HepG2 (cell line): Measurements from ENCODE around the gene HEATR1. TPM values are rescaled to one million over a fixed set of nuclear protein-coding genes. Genes with fewer than 3 reads are reported as not detected.

Experiments used
- ARID4A ChIP-seq: sonication (generic); formaldehyde crosslinking; IDR thresholded peaks from 2 replicates; pipeline ENCODE4 v1.5.0; 2020; ENCODE audit warnings: mild to moderate bottlenecking, missing genetic modification reagents, borderline replicate concordance
- DMTF1 ChIP-seq: sonication (generic); formaldehyde crosslinking; IDR thresholded peaks from 2 replicates; pipeline ENCODE4 v1.4.0; 2020; ENCODE audit warnings: mild to moderate bottlenecking, missing genetic modification reagents
- DNMT3B ChIP-seq: conservative IDR thresholded peaks from 2 replicates; pipeline ENCODE4 v1.6.1; 2016; ENCODE audit warnings: missing biosample characterization, control low read depth
- HIVEP1 ChIP-seq: sonication (generic); formaldehyde crosslinking; IDR thresholded peaks from 2 replicates; pipeline ENCODE4 v1.4.0; 2020; ENCODE audit warnings: mild to moderate bottlenecking, missing genetic modification reagents
- MYPOP ChIP-seq: sonication (generic); formaldehyde crosslinking; IDR thresholded peaks from 2 replicates; pipeline ENCODE4 v1.8.1; 2023; ENCODE audit warnings: mild to moderate bottlenecking, moderate library complexity, missing genetic modification reagents
- NBN ChIP-seq: fragments of 450-650 bp; conservative IDR thresholded peaks from 2 replicates; pipeline ENCODE4 v1.6.1; 2017
- NPAS2 ChIP-seq: sonication (generic); formaldehyde crosslinking; IDR thresholded peaks from 2 replicates; pipeline ENCODE4 v1.8.0; 2022; ENCODE audit warnings: mild to moderate bottlenecking, missing genetic modification reagents, borderline replicate concordance
- NR2F1 ChIP-seq, 2 experiments: fragments of 450-650 bp in 1 of 2; formaldehyde crosslinking in 1 of 2; IDR thresholded peaks; 2 replicates each; pipeline versions ENCODE4 v1.5.0 to v1.6.1; 2016 to 2020; ENCODE audit warnings: mild to moderate bottlenecking in 1 of 2, missing compliant biosample characterization in 1 of 2, missing genetic modification reagents in 1 of 2, moderate library complexity in 1 of 2
- POGK ChIP-seq: sonication (generic); formaldehyde crosslinking; conservative IDR thresholded peaks from 2 replicates; pipeline ENCODE4 v1.8.0; 2022; ENCODE audit warnings: mild to moderate bottlenecking, moderate library complexity, missing genetic modification reagents
- RBM22 ChIP-seq: fragments of 200-400 bp; formaldehyde crosslinking; optimal IDR thresholded peaks from 2 replicates; pipeline ENCODE3; 2017; ENCODE audit warnings: mild to moderate bottlenecking, low read length, moderate library complexity
- ZNF235 ChIP-seq: sonication (generic); formaldehyde crosslinking; IDR thresholded peaks from 2 replicates; pipeline ENCODE4 v1.8.1; 2023; ENCODE audit warnings: mild to moderate bottlenecking, missing genetic modification reagents, borderline replicate concordance
- ZNF362 ChIP-seq: sonication (generic); formaldehyde crosslinking; IDR thresholded peaks from 2 replicates; pipeline ENCODE4 v1.4.0; 2020; ENCODE audit warnings: missing genetic modification reagents, mild to moderate bottlenecking, borderline replicate concordance
- ZNF432 ChIP-seq: sonication (generic); formaldehyde crosslinking; IDR thresholded peaks from 2 replicates; pipeline ENCODE4 v1.5.0; 2020; ENCODE audit warnings: missing genetic modification reagents, mild to moderate bottlenecking, borderline replicate concordance
- ZNF441 ChIP-seq: sonication (generic); formaldehyde crosslinking; IDR thresholded peaks from 2 replicates; pipeline ENCODE4 v1.7.0; 2021; ENCODE audit warnings: missing genetic modification reagents, borderline replicate concordance
- polyA plus RNA-seq, 8 experiments: library from polyadenylated mRNA; depleted of rRNA in 3 of 8; stranded (reverse) in 7 of 8; unstranded in 1 of 8; fragments of >200 nt; fragmentation: Illumina TruSeq in 4 of 8; extraction: Trizol in 4 of 8; gene quantifications; 2 replicates each; pipeline versions ENCODE4 v1.2.1 to v1.2.3, GENCODE V29; 2011 to 2016; ENCODE audit warnings: low read depth in 4 of 8, missing spikeins in 1 of 8, mixed read lengths in 1 of 8; ENCODE audit not compliant: insufficient read depth in 1 of 8
- total RNA-seq, 5 experiments: library from RNA; depleted of rRNA; stranded (reverse); fragments of >200 nt; fragmentation: Illumina TruSeq; extraction: Trizol; gene quantifications; 2 replicates each; pipeline ENCODE4 v1.2.3, GENCODE V29; 2016; ENCODE audit warnings: low read depth in 1 of 5

HEATR1 gene
- total and polyA plus RNA-seq, 2 of the 13 experiments (the other 11 are each of a cell fraction or from before 2014, with no cell fraction given): 10.2 to 45.8 TPM

GRCh38 chr1:236524142-236524894 lies 80.0 kb downstream of the HEATR1 start (continued):
- 0 out of 2 replicates have a peak, but pooled peaks have one; percentile 9 for TF ChIP-seq MYPOP (CRISPR knock-in tag)
- TF ChIP-seq NR2F1 (CRISPR knock-in tag; IDR thresholded peaks at IDR 0.05): no peak
- TF ChIP-seq ZNF362 (CRISPR knock-in tag): no peak
- TF ChIP-seq DMTF1: no peak
- no peak for TF ChIP-seq HIVEP1 (CRISPR knock-in tag)
- peak; percentile 73; the same call in 1 of the 2 replicates for TF ChIP-seq ZNF235 (CRISPR knock-in tag)
- no peak for TF ChIP-seq NBN
- TF ChIP-seq DNMT3B: no peak
- no peak for TF ChIP-seq NPAS2 (CRISPR knock-in tag)
- 0 out of 2 replicates have a peak, but pooled peaks have one; percentile 20 for TF ChIP-seq POGK
- TF ChIP-seq RBM22: no peak
- no peak for TF ChIP-seq ZNF432 (CRISPR knock-in tag)
- TF ChIP-seq ARID4A (CRISPR knock-in tag): peak; percentile 68
- TF ChIP-seq ZNF441 (CRISPR knock-in tag): no peak; the same call in none of the 2 replicates
